Kidney tubule cell (primary cell): ENCODE measurements around the gene FOXP1.
A peak's percentile ranks its signal among the peaks of the same experiment; 100 is the strongest.

Experiments
- DNase-seq: peaks from one replicate; pipeline ENCODE4 v3.0.0-alpha.2; 2018; ENCODE audit warnings: low spot score

The FOXP1 gene

DNA sequence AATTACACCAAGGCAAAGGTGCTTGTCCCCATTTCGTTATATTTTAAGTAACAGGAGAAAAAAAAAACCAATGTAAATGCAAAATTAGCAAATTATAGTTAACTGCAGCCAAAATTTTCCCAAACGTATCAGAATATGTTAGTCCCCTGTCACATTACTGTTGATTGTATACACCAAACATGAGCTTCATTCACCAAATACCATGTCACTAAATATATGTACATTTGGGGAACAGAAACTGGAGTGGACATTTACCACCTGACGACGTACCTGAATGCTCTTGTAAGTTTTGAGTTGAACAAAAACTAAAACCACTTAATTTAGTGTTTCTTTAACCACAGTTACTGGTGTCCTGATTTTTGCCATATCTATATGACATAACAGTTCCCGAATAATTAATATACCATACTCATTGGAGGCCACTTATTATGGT, 3.3 kb upstream of the FOXP1 start:
- DNase-seq = no peak

DNA sequence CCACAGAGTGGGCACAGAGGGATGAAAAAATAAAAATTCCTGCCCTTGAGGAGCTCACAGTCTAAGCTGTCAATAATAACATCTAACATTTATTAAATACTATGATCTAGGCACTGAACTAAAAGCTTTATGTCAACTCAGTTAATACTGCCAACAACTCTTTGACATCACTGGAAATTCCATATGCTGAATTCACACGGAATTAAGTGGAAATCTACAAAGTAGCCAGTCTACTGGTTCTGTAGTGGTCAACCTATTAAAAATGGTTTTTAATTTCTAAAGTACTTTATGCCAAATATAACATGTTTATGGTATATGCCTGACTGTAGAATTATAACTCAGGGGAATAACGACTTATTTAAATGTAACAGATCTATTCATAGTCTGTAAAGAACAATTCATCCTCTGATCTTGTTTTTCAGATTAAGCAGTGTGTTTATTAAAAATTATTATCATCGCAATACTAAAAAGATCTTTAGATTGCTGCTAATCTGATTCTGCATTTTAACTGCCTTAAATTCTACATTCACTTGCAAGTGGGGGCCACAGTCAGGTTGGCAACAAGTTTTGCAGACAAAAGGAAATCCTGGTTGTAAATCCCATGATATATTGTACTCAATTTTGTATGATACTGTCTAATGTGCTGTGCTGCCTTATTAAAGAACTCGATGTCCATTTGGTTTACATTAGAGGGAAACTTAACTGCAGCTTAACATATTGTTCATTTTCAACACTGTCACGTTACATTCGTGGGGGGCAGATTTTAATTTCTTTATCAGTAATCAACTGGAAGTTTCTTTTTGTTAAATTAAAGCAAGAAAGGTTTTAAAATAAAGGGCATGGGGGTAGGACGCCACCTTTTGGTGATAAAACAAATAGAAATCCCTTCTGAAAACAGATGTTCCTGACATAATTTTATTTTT, 2.6 kb upstream of the FOXP1 start:
- DNase-seq = peak; percentile 58

DNA sequence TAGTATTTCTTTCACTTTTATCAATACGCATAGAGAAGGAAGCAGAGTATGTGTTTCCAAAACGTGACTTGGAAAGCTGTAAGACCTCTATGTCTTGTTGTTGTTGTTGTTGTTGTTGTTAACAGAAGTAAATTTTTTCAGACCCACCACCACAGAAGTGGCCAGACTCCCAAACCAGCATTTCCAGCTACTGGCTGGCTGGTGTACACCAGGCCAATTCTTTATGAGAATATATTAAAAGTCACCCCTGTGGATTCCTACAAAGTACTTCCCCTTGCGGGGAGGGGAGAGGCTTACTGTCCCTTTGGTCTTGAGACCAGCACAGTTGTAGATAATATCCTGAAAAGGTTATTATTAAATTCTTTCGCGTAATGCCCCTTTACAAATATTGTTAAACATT, 1.6 kb upstream of the FOXP1 start:
- peak; percentile 33 for DNase-seq

DNA sequence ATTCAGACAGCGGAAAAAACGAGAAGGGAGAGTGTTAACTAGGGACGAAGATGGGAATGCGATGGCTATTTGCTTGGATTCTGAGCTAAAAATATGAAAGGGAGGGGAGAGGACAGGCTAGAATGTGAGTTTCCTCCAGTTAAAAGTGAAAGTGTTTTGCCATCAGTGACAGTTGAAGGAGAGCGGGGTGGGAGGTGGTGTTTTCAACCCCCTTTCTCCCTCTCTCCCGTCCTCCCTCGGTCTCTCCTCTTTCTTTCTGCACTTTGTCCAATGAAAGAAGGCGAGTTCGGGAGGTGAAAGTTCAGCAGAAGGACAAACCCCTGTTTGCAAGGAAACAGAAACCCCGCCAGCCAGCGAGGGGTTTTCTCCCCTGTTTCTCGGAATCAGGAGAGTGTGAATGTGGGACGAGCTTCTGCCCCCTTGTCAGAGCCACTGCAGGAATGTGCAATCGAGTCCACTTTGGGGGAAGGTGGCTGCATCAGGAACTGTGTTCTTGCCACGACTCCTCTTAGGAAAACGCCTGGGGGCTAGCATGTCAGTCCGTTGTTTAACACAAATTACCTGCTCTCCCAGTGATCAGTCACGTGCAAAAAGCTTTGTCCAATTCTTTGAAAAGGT, 975 bp upstream of the FOXP1 start:
- peak; percentile 61 for DNase-seq

DNA sequence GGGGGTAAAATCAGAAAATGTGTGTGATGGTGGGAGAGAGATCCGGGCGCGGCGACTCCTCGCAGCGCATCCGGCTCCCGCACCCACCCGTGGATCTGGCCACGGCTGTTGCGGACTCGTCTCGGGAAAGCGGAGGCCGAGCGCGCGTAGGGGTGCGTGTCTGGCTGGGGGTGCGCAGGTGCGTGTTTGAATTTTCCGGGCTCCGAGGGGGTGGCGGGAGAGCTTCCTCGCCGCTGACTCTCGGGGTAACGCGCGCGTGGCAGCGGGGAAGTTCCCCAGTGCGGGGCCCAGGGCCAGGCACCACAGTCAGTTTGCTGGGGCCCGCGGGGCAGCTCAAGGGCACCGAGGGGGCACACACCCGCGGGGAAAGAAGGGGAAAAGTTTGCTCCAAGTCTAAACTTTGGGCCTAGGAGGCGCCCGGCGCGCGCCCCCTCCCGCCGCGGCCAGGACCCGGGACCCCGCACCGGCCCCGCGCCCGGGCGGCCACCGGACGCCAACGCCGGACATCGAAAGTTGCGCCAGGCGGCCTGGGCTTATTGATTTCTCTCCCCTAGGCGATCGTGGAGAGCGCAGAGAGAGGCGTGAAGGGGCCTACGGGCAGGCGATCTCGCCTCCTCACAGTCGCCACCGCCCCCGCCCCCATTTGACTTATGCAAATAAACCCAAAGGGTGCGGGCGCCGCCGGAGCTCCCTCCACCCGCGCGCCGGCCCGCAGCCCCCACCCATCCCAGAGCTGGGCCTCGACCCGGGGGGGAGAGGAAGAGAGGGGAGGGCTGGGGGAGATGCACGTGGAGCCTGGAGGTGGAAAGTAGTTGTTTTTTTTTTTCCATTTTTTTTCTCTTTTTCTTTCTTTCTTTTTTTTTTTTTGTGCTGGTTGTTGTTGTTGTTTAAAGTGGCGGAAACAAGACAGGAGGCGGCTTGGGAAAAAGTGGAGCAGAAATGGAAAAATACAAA, 639 bp downstream of the FOXP1 start:
- peak; percentile 73 for DNase-seq

DNA sequence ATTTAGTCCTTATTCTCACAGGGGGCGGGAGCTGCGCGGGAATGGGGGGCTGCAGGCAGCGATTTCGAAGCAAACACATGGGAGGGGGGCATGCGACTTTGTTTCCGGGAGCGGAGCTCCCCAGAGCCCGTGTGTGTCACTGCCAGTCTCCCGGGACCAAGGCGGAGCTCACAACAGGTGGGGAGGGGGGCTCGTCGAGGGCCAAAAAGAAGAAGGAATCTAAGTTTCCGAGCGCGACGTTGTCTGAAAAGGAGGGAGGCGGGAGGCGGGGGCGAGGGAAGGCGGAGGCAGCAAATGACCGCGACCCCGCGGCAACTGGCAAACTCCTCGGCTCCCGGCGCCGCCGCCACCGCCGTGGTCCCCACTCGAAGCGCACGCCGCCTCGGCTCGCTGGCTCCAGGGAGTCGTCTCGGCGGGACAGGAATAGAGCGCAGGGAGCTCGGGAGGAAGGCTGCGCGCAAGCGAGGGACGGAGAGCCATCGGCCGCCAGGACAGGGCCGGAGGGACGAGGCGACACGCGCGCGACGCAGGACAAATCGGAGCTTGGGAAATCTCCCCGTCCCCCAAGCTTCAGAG, 1.4 kb downstream of the FOXP1 start:
- peak; percentile 73 for DNase-seq

DNA sequence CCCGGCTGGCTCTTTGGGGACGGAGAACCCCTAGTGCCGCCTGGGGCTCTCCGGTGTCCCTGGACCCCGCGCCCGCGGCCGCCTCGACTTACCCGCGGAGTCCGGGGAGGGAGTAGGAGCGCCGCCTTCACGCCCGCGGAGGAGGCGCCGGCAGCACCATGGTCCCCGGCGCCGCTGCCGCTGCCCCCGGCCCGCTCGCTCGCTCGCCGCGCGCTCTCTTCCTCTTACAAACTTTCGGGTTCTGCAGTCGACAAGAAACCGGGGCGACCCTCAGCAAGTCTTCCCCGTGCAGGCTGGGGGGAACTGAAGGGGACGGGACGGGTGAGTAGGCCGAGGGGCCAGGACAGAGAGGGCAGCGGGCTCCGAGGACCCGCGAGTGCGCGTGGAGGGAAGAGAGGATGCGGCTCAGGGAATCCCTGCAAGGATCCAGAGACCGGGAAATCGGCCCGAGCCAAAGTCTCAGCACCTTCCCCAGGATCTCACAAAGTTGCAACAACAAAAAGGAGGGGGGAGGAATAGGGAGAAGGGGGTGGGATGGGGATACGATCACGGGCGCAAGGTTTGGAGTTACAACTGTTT, 2.0 kb downstream of the FOXP1 start:
- peak; percentile 32 for DNase-seq

DNA sequence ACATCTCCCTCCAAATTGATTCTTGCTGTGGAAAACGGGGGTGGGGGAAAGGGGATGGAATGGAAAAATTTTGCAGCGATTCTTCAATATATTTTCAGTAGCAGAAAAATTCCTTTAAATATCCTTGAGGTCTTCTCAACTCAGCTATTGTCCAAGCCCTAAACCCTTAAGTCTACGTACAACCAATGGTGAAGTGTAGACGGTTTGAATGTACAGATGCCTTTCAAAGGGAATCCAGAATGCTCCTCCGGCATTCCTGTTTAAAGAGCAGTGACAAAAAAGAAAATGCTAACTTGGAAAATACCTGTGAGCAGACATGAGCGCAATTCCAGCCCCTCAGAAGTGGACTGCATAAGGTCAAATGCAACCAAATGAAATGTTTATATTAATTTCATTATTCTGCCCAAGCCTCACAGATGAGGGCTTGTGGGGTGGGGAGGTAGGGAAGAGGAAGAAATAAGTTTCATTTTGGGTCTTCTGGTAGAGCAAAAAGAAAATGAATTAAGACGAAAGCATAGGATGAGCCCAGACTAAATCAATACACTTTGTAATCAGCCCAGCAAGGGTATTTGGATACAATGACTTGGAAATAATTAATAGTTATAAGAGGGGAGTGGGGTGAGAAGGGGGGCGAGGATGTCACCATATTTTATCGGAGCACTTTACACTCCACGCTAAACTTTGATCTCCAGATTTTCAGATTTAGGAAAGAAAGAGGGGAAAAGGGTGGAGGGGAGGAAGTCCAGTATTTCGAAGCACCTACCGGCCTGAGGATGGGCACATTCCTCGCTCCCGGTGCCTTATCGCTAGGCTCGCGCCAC, 2.7 kb downstream of the FOXP1 start:
- peak; percentile 8 for DNase-seq

DNA sequence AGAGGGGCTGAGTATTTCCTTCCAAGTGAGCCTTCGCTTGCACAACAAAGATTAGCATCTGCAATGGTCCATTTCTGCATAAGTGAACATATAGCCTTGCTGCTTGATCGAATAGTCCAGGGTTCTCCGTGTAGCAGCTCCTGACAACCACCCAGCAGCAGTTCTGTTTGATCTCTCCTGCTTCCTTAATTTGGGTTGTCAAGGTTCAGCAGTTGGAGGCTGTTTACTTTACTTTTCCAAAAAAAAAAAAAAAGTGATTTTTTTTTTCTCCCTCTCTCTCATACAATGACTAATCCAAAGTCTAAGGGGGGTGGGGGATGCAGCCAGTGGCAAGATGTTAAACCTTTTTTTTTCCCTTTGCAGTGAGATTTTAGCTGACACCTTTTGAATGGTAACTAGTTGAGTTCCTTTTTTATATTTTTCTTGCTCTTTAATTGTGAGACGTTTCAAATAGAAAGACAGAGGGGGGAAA, 3.6 kb downstream of the FOXP1 start:
- peak; percentile 68 for DNase-seq

DNA sequence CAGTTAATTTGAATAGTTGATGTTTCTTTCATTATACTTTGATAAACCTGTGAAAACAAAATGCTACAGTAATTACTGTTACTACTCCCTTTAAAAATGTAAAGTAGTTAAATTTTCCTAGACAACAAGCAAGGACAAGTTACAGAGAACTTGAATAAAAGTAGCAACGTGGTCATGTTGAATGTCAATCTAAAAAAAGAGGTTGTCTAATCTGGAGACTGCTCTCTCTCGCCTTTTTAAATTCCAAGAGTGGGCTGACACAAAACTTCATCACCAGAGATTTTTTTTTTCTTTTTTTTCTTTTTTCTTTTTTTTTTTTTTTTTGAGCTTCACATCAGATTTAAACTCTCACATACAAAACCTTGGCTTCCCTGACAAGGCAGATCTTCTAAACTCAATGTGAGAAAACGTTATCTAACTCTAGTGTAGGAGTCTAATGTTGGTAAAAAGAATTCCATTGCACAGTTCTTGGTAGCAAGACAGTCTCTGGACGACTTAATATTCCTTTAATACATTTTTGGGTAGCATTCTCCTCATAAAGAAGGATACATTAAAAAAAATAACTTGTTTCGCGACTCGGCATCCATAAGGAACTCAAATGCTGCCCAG, 4.1 kb downstream of the FOXP1 start:
- no peak for DNase-seq

DNA sequence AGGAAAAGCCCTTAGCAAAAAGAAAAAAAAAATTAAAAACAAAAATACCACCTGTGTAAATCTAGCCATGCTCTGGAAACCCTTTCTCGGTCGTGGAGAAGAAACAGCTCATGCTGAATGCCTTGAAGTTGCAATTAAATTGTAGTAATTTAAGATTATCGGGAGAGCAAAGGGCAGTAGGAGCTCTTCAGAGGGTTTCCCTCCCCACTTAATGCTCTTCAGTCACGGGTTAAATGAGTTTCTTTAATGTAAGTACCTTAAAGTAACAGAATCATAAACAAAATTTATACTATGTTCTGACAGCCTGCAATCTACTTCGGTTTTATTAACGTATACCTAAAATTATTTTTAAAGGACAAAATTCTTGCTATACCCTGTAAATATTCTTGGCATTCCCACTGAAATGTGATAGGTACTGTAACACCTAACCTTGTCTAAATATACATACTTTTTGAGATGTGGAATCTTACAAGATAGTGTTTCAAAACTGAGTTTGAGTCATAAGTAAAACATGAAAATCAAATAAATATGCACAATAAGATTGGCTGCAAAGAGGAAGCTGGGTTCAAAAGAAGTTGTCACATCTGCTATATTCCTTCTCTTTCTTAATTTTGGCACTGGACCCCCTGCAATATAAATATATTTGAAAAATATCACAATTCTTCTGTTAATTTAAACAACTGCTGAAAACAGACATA, 5.3 kb downstream of the FOXP1 start:
- DNase-seq = no peak

DNA sequence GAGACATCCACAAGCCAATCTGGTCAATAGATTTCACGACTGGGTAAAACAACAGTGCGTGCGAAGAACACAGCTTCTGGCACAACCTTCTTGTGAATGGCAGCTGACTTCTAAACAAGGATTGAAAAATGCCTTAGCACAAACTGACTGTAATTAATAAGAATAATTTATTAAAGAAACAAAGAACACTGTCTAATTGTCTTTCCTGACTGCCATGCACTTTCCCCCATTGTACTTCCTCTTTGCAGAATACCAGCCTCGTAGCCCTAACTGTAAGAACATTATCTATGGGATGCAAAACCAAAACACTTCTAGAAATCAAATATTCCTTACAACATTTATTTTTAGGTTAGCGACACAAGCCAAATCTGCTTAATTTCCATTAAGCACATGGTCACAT, 6.5 kb downstream of the FOXP1 start:
- no peak for DNase-seq

DNA sequence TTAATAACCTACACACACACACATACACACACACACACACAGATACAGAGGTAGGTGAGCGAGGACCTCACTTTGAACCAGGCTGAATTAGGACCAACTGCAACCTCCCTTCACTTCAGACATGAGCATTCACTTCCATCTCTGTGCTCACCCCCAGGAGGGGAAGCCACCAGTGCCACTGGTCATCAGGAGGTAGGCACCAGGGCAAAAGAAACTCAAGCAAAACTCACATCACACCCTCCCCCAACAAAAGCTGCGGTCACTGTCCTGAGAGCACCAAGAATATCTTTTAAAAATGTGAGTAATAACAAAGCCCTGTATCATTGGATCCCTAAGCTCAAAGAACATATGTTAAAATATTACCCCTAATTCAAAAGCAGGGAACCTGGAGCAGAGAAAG, 8.1 kb downstream of the FOXP1 start:
- no peak for DNase-seq

DNA sequence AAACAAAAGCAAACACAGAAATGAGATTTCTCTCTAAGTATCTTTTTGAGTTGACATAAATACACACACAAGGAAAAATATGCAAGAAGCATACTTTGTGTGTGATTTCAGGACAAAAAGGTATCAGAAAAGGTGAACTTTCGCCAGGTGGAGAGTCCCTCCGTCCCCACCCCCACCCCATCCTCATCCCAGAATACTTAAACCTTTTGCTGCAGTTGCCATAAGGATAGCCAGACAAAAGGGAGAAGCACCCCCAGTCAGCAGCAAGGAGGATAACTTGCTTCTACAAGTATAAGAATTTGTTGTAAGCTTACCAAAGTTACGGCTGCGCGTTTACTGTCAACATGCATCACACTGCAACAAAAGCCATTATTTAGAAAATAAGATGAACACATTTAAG, 10.3 kb downstream of the FOXP1 start:
- no peak for DNase-seq

DNA sequence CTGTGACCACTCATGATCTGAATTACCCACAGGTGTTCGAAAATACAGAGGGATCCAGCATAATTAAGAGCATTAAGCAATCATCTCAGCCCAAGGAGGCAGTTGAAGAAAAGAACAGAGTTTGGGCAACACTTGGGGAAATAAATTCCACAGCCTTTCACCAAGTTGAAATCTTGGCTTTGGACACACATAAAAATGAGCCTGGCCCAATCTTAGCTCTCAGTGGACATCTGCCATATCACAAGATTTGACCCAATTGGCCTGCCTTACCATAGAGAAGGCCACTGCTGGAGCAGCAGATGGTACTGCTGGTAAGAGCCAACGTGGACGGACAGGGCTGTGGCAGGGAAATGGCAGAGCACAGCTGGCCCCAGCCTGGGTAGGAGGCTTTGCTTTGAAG, 13.0 kb downstream of the FOXP1 start:
- no peak for DNase-seq

DNA sequence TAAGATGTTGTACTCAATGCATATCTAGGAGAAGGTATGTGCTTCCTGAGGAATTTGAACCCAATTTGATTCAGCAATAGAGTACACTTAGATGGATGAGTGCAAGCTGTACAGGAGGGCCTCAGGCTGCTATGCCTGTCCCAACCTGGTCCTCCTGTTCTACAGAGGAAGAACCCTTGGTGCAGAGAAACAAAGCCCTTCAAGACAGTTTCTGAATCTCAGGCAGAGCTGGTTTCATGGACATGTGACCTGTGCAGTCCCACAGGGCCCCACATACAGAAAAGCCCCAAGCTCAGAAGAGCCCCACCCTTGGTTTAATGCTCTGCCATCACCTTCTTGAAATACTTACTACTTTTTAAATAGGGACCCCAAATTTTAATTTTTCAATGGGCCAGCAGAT, 15.3 kb downstream of the FOXP1 start:
- no peak for DNase-seq

DNA sequence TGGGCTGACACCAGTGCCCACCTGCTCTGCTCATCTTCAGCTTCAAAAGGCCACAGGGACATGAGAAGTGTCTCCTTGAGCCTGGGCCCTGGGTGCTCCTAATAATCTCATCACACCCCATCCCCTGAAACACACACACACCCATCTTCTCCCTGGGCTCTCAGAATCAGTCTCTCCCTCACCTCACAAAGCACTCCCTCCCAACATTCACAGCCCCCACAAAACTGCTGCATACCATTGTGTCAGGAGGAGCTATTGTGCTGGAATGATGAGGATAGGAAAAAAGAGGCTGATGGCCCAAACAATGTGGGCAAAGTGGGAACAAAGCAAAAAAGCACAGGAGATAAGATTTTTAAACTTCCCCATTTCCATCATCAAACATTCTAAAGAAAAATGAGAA, 16.8 kb downstream of the FOXP1 start:
- DNase-seq = no peak

DNA sequence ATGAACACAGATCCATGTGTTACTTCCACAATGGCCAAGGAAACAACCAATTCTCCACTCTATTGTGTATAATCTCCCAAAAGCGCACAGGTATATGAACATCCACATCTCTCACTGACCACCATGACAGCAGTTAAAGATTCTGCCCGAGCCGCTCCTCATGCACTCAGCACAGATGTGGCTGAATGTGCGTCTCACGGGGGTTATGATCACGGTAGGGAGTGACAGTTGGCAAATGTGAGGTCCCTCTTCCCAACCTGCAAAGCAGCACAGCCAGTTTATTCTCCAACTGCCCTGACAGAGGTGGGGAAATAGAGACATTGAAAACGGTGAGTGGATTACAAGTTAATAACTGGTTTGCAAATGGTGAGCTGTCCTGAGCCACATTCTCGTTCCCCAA, 17.6 kb downstream of the FOXP1 start:
- DNase-seq = no peak

DNA sequence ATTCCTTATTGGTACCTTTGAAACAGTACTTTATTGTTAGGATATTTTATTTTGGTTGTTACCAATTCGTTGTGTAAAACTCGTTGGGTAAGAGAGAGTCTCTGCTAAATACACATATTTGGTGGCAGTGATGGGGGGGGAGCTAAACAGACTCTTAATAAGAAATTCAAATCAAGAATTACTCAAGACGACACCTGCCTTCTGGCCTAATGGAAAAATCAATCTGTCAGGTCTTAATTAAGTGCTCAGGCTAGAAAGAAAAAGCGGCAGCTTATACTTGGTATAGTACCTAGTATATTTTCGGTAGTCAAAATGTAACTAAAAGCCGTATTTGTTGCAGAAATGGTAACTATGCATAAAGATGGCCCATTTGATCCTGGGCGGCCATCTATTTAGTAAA, 18.2 kb downstream of the FOXP1 start:
- no peak for DNase-seq

DNA sequence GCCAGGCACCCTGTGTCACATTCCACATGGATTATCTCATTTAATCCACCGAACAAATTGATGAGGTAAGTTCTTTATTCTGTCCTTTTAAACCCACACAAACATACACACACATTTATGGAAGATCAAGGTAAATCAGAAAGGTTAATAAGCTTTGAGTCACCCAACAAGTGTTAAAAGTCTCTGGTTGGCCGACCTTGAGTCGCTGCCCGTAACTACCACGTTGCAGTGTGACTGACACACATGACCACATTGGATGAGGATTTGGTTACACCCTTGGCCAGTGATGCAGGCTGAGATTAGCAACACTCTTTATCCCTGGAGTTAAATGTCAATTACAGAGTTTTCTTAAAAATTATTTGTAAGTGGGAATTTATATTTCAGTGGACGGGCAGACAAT, 19.2 kb downstream of the FOXP1 start:
- peak; percentile 90 for DNase-seq
